SK-N-SH (cell line): ENCODE measurements around the gene ITGA1. TPM values are rescaled to one million over a fixed set of nuclear protein-coding genes. Genes with fewer than 3 reads are reported as not detected.
A peak's percentile ranks its signal among the peaks of the same experiment; 100 is the strongest.

Experiments
- CTCF ChIA-PET: fragments of 300-600, 350-600 bp; formaldehyde crosslinking; extraction: SDS; loops from one replicate; lab custom pipeline; 2021; lab: Yijun Ruan, JAX
- POLR2A ChIA-PET: fragments of 350-600 bp; sonication (Branson Sonifier 250); formaldehyde crosslinking; extraction: SDS; loops from one replicate; lab custom pipeline; 2020; ENCODE audit warnings: antibody characterized with exemption, inconsistent platforms; lab: Yijun Ruan, JAX
- DNase-seq: peaks from one replicate; pipeline ENCODE4 v3.0.0; 2012
- H2AFZ ChIP-seq: fragments of 200-600 bp; sonication (generic); 2 replicates; pipeline ENCODE4 v1.8.1; 2016; ENCODE audit warnings: antibody characterized with exemption, mild to moderate bottlenecking, low read depth
- H3F3A ChIP-seq: fragments of 200-600 bp; sonication (generic); replicated peaks from 2 replicates; pipeline ENCODE3; 2016; ENCODE audit warnings: antibody characterized with exemption, mild to moderate bottlenecking; ENCODE audit not compliant: insufficient read depth
- H3K27ac ChIP-seq, 2 experiments: fragments of 200-500 bp in 1 of 2; fragments of 200-600 bp in 1 of 2; sonication (Bioruptor generic) in 1 of 2; sonication (generic), shearing (Covaris generic) in 1 of 2; 2 replicates each; pipeline versions ENCODE4 v1.5.1 to v1.6.1; 2014 to 2016; ENCODE audit warnings: low read depth in 2 of 2, inconsistent platforms in 1 of 2, low read length in 1 of 2, mild to moderate bottlenecking in 1 of 2, mixed read lengths in 1 of 2
- H3K27me3 ChIP-seq: fragments of 200-600 bp; sonication (generic), shearing (Covaris generic); 2 replicates; pipeline ENCODE4 v1.6.1; 2016; ENCODE audit warnings: mixed run types; ENCODE audit not compliant: insufficient read depth
- H3K36me3 ChIP-seq, 2 experiments: fragments of 200-500 bp in 1 of 2; fragments of 200-600 bp in 1 of 2; sonication (Bioruptor generic) in 1 of 2; sonication (generic) in 1 of 2; replicated peaks in 1 of 2; 2 replicates each; pipeline versions ENCODE3 to v1.5.1; 2014 to 2016; ENCODE audit warnings: low read length in 1 of 2, mild to moderate bottlenecking in 1 of 2; ENCODE audit not compliant: insufficient read depth in 2 of 2, control insufficient read depth in 1 of 2
- H3K4me1 ChIP-seq, 2 experiments: fragments of 200-500 bp in 1 of 2; fragments of 200-600 bp in 1 of 2; sonication (Bioruptor generic) in 1 of 2; sonication (generic), shearing (Covaris generic) in 1 of 2; 2 replicates each; pipeline versions ENCODE4 v1.5.1 to v1.6.1; 2014 to 2016; ENCODE audit warnings: low read depth in 1 of 2, low read length in 1 of 2, mixed run types in 1 of 2; ENCODE audit not compliant: insufficient read depth in 2 of 2, control insufficient read depth in 1 of 2
- H3K4me2 ChIP-seq: fragments of 200-600 bp; sonication (generic), shearing (Covaris generic); 2 replicates; pipeline ENCODE4 v1.6.1; 2017; ENCODE audit warnings: mixed run types
- H3K4me3 ChIP-seq, 2 experiments: fragments of 200-500 bp in 1 of 2; fragments of 200-600 bp in 1 of 2; sonication (Bioruptor generic) in 1 of 2; sonication (generic), shearing (Covaris generic) in 1 of 2; 2 replicates each; pipeline versions ENCODE4 v1.5.1 to v1.8.1; 2014 to 2016; ENCODE audit warnings: low read depth in 2 of 2, inconsistent platforms in 1 of 2, low read length in 1 of 2, mild to moderate bottlenecking in 1 of 2, mixed read lengths in 1 of 2, moderate library complexity in 1 of 2
- H3K79me2 ChIP-seq: fragments of 200-600 bp; sonication (generic); 2 replicates; pipeline ENCODE4 v1.8.1; 2017; ENCODE audit warnings: mild to moderate bottlenecking; ENCODE audit not compliant: insufficient read depth
- H3K9ac ChIP-seq: fragments of 200-600 bp; sonication (generic); 2 replicates; pipeline ENCODE4 v1.6.1; 2017; ENCODE audit warnings: mixed run types
- H3K9me2 ChIP-seq: fragments of 200-600 bp; sonication (generic); 2 replicates; pipeline ENCODE4 v1.6.1; 2017; ENCODE audit warnings: mixed run types
- H3K9me3 ChIP-seq: fragments of 200-600 bp; sonication (generic); 2 replicates; pipeline ENCODE4 v1.6.1; 2017; ENCODE audit warnings: mixed run types, mild to moderate bottlenecking, moderate library complexity
- H4K20me1 ChIP-seq: fragments of 200-600 bp; sonication (generic); 2 replicates; pipeline ENCODE4 v1.6.1; 2017; ENCODE audit warnings: mild to moderate bottlenecking, mixed run types; ENCODE audit not compliant: insufficient read depth
- CHD2 ChIP-seq: fragments of 150-350 bp; IDR thresholded peaks from 2 replicates; pipeline ENCODE4 v1.6.1; 2018; ENCODE audit warnings: low read length; ENCODE audit not compliant: partially characterized antibody
- CTCF ChIP-seq: fragments of 200-600 bp; sonication (generic); IDR thresholded peaks from 2 replicates; pipeline ENCODE4 v1.6.1; 2017; ENCODE audit warnings: antibody characterized with exemption, mild to moderate bottlenecking, moderate library complexity
- EZH2phosphoT487 ChIP-seq: fragments of 200-600 bp; sonication (generic); IDR thresholded peaks from 2 replicates; pipeline ENCODE4 v1.6.1; 2017; ENCODE audit warnings: low read depth, mixed run types, mild to moderate bottlenecking, antibody characterized with exemption, moderate library complexity, borderline replicate concordance
- FOSL2 ChIP-seq: IDR thresholded peaks from 2 replicates; pipeline ENCODE4 v1.4.0; 2012; ENCODE audit warnings: low read depth, mild to moderate bottlenecking, moderate library complexity, borderline replicate concordance
- FOXM1 ChIP-seq: IDR thresholded peaks from 2 replicates; pipeline ENCODE4 v1.4.0; 2012; ENCODE audit warnings: low read depth, mild to moderate bottlenecking
- GABPA ChIP-seq: IDR thresholded peaks from 2 replicates; pipeline ENCODE4 v1.4.0; 2012; ENCODE audit warnings: low read depth, mild to moderate bottlenecking
- GATA2 ChIP-seq: sonication (generic); formaldehyde crosslinking; IDR thresholded peaks from 2 replicates; pipeline ENCODE4 v1.5.0; 2020; ENCODE audit warnings: mild to moderate bottlenecking, missing genetic modification reagents
- MXI1 ChIP-seq: IDR thresholded peaks from 2 replicates; pipeline ENCODE4 v1.6.1; 2012; ENCODE audit warnings: mild to moderate bottlenecking, low read depth, low read length, improper control_type of control experiment
- NFIC ChIP-seq: IDR thresholded peaks from 2 replicates; pipeline ENCODE4 v1.4.0; 2012; ENCODE audit warnings: borderline replicate concordance
- POLR2AphosphoS5 ChIP-seq: IDR thresholded peaks from 2 replicates; pipeline ENCODE4 v1.6.1; 2012; ENCODE audit warnings: low read depth, low read length
- RAD21 ChIP-seq: IDR thresholded peaks from 2 replicates; pipeline ENCODE4 v1.6.1; 2012; ENCODE audit warnings: mild to moderate bottlenecking, low read length
- RCOR1 ChIP-seq: fragments of 150-350 bp; IDR thresholded peaks from 2 replicates; pipeline ENCODE4 v1.6.1; 2017; ENCODE audit warnings: antibody characterized with exemption, low read length
- REST ChIP-seq: IDR thresholded peaks from 2 replicates; pipeline ENCODE4 v1.6.1; 2012; ENCODE audit warnings: mild to moderate bottlenecking, low read depth, low read length, moderate library complexity
- RFX5 ChIP-seq: IDR thresholded peaks from 2 replicates; pipeline ENCODE4 v1.6.1; 2012; ENCODE audit warnings: mild to moderate bottlenecking, improper control_type of control experiment, low read length
- SMC3 ChIP-seq: IDR thresholded peaks from 2 replicates; pipeline ENCODE4 v1.6.1; 2012; ENCODE audit warnings: low read depth, low read length, improper control_type of control experiment
- TAF1 ChIP-seq: IDR thresholded peaks from 2 replicates; pipeline ENCODE4 v1.6.1; 2012; ENCODE audit warnings: low read depth, mild to moderate bottlenecking, low read length, moderate library complexity, borderline replicate concordance
- TCF12 ChIP-seq: IDR thresholded peaks from 2 replicates; pipeline ENCODE4 v1.4.0; 2012
- TEAD4 ChIP-seq: IDR thresholded peaks from 2 replicates; pipeline ENCODE4 v1.4.0; 2012; ENCODE audit warnings: mild to moderate bottlenecking, borderline replicate concordance; ENCODE audit not compliant: insufficient read depth
- WGBS: methylation state at CpG from one replicate; pipeline ENCODE4 v1.1.6; 2017; ENCODE audit warnings: low lambda C conversion rate; 5-methylcytosine and 5-hydroxymethylcytosine counted together
- polyA plus RNA-seq, 3 experiments: library from polyadenylated mRNA; depleted of rRNA; stranded (reverse); fragments of >200 nt; gene quantifications; 2 replicates each; pipeline ENCODE4 v1.2.3, GENCODE V29; 2012
- TF ChIP-seq, protein P1 (sequence below): IDR thresholded peaks from 2 replicates; pipeline ENCODE4; 2012

ITGA1 gene
- polyA plus RNA-seq, 1 of the 3 experiments (the other 2 are of a cell fraction), result 7.7 TPM

- ChIA-PET POLR2A (no interaction called here), CTCF (interaction anchor here (1.8 kb wide), 2 partner anchors 9 to 62 kb away, joined by 4 to 5 read pairs; no protein-coding TSS in a partner anchor)
- peak; percentile 10 for DNase-seq
- Histone ChIP-seq H3K36me3 (peaks cover 0 to 5% of the 10 kb centered on the region in 2 experiments), H4K20me1 (no peaks in the 10 kb centered on the region), H2AFZ (no peak overlapping the region), H3K79me2 (no peaks in the 10 kb centered on the region), H3K9me2 (no peaks in the 10 kb centered on the region), H3K9me3 (no peaks in the 10 kb centered on the region), H3K4me1 (peaks cover 6 to 7% of the 10 kb centered on the region in 2 experiments; a peak in 3 of 4 replicates), H3K9ac (no peak overlapping the region), H3K27me3 (no peaks in the 10 kb centered on the region), H3F3A (peaks cover 6% of the 10 kb centered on the region), H3K4me3 (no peak overlapping the region), H3K27ac (peak overlapping the region; percentile 1 to 84; a peak in 3 of 4 replicates), H3K4me2 (no peak overlapping the region)
- TF ChIP-seq CTCF, result no peak
- TF ChIP-seq EZH2phosphoT487, result no peak
- no peak for TF ChIP-seq NFIC
- peak; percentile 23 for TF ChIP-seq CHD2
- no peak for TF ChIP-seq RFX5
- TF ChIP-seq GABPA, result no peak
- TF ChIP-seq MXI1, result peak; percentile 61; the same call in 1 of the 2 replicates
- TF ChIP-seq, protein P1, sequence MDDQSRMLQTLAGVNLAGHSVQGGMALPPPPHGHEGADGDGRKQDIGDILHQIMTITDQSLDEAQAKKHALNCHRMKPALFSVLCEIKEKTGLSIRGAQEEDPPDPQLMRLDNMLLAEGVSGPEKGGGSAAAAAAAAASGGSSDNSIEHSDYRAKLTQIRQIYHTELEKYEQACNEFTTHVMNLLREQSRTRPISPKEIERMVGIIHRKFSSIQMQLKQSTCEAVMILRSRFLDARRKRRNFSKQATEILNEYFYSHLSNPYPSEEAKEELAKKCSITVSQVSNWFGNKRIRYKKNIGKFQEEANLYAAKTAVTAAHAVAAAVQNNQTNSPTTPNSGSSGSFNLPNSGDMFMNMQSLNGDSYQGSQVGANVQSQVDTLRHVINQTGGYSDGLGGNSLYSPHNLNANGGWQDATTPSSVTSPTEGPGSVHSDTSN, result 0 out of 2 replicates have a peak, but pooled peaks have one; percentile 6
- TF ChIP-seq TCF12, result peak; percentile 70
- TF ChIP-seq POLR2AphosphoS5, result peak; percentile 26; the same call in 1 of the 2 replicates
- TF ChIP-seq TAF1, result no peak
- no peak for TF ChIP-seq FOXM1
- peak; percentile 54; the same call in 1 of the 2 replicates for TF ChIP-seq GATA2 (CRISPR knock-in tag)
- TF ChIP-seq SMC3, result no peak
- TF ChIP-seq RCOR1, result peak; percentile 74; the same call in 1 of the 2 replicates
- TF ChIP-seq RAD21, result no peak; the same call in 1 of the 2 replicates
- 34% methylated on average over 2 of the region's 2 CpGs for WGBS
These were observed 65.9 kb downstream of the ITGA1 start for GRCh38 chr5:52853650-52854049.

GRCh38 chr5:52854301-52854700, 66.6 kb downstream of the ITGA1 start:
- Histone ChIP-seq H3K4me3 (no peak overlapping the region), H4K20me1 (no peaks in the 10 kb centered on the region), H3F3A (peaks cover 10% of the 10 kb centered on the region), H3K9me3 (no peaks in the 10 kb centered on the region), H3K27ac (peak overlapping the region; percentile 1 to 84; a peak in 3 of 4 replicates), H3K9ac (no peak overlapping the region), H3K4me1 (peaks cover 10% of the 10 kb centered on the region in 2 experiments), H3K4me2 (no peak overlapping the region), H3K27me3 (no peaks in the 10 kb centered on the region), H3K36me3 (peaks cover 0 to 5% of the 10 kb centered on the region in 2 experiments), H3K9me2 (no peaks in the 10 kb centered on the region), H3K79me2 (no peaks in the 10 kb centered on the region), H2AFZ (no peak overlapping the region)
- no peak for TF ChIP-seq GABPA
- TF ChIP-seq FOSL2, result no peak
- TF ChIP-seq RAD21, result no peak
- TF ChIP-seq MXI1, result no peak
- TF ChIP-seq TEAD4, result no peak
- no peak for TF ChIP-seq REST
- WGBS, result 89% methylated on average over 2 of the region's 2 CpGs
- no peak for DNase-seq
- POLR2A ChIA-PET, result no interaction called here
- CTCF ChIA-PET, result interaction anchor here (1.8 kb wide), 1 partner anchor 61 kb away, joined by 4 read pairs; no protein-coding TSS in a partner anchor
